ENCODE results near the gene SMC4. TPM values are rescaled to one million over a fixed set of nuclear protein-coding genes. Genes with fewer than 3 reads are reported as not detected.
A peak's percentile ranks its signal among the peaks of the same experiment; 100 is the strongest.

SMC4 gene
- total and polyA plus RNA-seq, 9 donors: 8.9 to 28.2 (median 18.0) TPM

GRCh38 chr3:160482796-160483195, 83.3 kb downstream of the SMC4 start:
- intact Hi-C loops (cut with DNase I): no loop called here
- no peak overlapping the region for H3K27ac ChIP-seq
- no peak overlapping the region for H3K4me3 ChIP-seq
- H3K9me3 ChIP-seq: no peaks in the 10 kb centered on the region
- no peak for DNase-seq
- WGBS, 3 donors: 77 to 84% (median 82%) methylated on average over 3 of the region's 3 CpGs
- no peaks in the 10 kb centered on the region for H3K27me3 ChIP-seq
- no peaks in the 10 kb centered on the region for H3K4me1 ChIP-seq (ENCODE audit: insufficient read depth)
- no peak for TF ChIP-seq CTCF (IDR thresholded peaks at IDR 0.05)
- no peak for TF ChIP-seq EP300 (IDR thresholded peaks at IDR 0.05)
- TF ChIP-seq POLR2A (IDR thresholded peaks at IDR 0.05): no peak
- no peaks in the 10 kb centered on the region for H3K36me3 ChIP-seq

MicroRNA genes within 50 kb of the gene (microRNA counts, 767-probe panel; counts per million panel counts)
- 5,774 counts per million, percentile 96 among the panel's probes with 10 or more counts for microRNA hsa-miR-15b-5p

Small RNAs within 50 kb of the gene (microRNA-seq; reads per million reads assigned to microRNA genes)
- gene MIR15B (339 to 1,051 (median 668) reads per million in 3 donors), gene MIR16-2 (225 to 530 (median 453) reads per million in 3 donors)

Small RNAs within 50 kb of the gene (small RNA-seq; reads per million reads assigned to genes)
- gene MIR15B (2.5 reads per million, percentile 74 among the genes with 10 or more reads in this experiment), gene MIR16-2 (0.40 reads per million), gene RNU7-136P (not detected)

Other genes with a start within 250 kb of the SMC4 start
- gene C3orf80, start 174.2 kb upstream of the SMC4 start, total RNA-seq: under 1 TPM in 5 of 7 donors, not detected in 2; 0.15 to 0.43 (median 0.32) TPM
- under 1 TPM; 0.27 to 0.34 TPM for gene C3orf80, start 174.2 kb upstream of the SMC4 start, polyA plus RNA-seq
- gene IFT80, start 425 bp upstream of the SMC4 start, total RNA-seq: 10 to 100 TPM; 22.7 to 39.6 (median 29.8) TPM
- 10 to 100 TPM; 16.8 to 19.4 TPM for gene IFT80, start 425 bp upstream of the SMC4 start, polyA plus RNA-seq
- gene TRIM59, start 50.1 kb downstream of the SMC4 start, total RNA-seq: 1 to 10 TPM; 1.6 to 4.8 (median 2.1) TPM
- gene TRIM59, start 50.1 kb downstream of the SMC4 start, polyA plus RNA-seq: 1 to 10 TPM; 1.4 to 2.6 TPM
- 10 to 100 TPM; 16.2 to 64.0 (median 50.7) TPM for gene KPNA4, start 165.9 kb downstream of the SMC4 start, total RNA-seq
- 10 to 100 TPM; 11.4 to 20.3 TPM for gene KPNA4, start 165.9 kb downstream of the SMC4 start, polyA plus RNA-seq

Measured in ovary (tissue), 9 donors.